ENCODE results near the gene WWTR1. TPM values are rescaled to one million over a fixed set of nuclear protein-coding genes. Genes with fewer than 3 reads are reported as not detected.

The WWTR1 gene
- total RNA-seq, 1 experiment from 2014 or later, result 36.4 TPM

DNA sequence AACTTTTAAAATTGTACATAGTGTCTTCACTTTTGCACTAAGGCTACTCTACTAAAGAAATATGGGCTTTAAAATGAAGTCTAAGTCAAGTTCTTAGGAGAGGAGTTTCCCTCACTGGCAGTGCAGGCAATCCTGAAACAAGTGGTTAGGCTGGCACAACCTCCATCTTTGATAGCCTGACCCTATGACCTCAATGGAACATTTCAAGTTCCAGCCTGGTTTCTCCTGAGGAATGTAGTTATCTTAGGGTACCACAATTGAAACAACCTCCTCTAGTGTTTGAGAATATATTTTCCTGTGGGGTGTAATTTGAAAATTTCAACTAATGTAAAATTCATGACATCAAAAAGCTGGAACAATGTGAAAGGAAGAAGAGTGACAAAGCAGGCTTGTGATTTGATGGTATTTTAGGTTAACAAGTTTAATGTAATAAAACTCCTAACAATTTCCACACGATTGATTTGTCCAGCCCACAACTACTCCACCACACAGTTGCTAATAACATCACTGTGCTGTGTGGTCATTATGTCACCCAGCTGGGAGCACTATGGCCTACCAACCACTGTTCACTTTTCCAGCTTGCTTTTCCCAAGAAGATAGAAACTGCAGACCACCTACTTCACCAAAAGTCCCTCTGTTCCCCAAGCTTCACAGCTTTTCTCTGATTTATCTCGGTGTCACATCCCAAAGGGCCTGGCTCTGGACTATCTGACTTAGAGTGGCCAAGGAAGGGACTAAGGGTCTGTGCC is 1.8 kb downstream of the WWTR1 start:
- DNase-seq (ENCODE audit: low read depth), result peak; percentile 69

DNA sequence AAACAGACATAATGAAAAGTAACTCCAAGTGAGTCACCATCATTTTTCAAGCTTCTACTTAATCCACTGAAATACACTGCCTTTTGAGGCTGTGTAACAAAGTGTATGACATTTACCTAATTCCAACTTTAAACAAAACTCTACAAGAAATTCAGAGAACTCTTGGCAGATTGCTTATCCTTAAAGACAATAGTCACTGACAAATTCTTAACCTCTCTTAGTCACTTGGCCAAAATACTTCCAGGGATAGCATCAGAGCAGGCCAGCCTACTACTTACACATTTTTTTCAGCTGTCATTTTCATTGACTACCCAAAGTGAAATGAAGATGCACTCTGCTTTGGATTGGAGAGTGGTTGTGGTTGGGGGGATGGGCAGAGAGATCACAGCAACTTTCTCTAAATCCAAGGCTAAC is 3.6 kb downstream of the WWTR1 start:
- DNase-seq (ENCODE audit: low read depth), result peak; percentile 90

DNA sequence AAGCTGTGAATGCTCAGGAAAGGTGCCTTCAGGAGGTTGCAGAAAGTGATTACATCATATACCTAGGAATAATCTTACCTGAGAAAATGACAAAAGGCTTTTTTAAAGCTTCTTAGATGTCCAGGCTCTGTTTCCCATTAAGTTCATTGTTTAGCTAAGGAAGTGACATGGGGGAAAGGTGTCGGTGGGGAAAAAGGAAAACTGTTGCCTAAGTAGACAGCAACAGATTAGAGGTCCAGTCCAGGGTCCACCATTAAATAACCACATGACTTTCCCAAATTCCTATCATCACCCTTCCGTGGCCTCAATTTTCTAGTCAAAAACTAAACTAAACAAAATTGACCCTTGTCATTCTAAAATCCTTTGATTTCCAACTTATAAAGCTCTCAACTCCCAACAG is 4.3 kb downstream of the WWTR1 start:
- no peak for DNase-seq (ENCODE audit: low read depth)

DNA sequence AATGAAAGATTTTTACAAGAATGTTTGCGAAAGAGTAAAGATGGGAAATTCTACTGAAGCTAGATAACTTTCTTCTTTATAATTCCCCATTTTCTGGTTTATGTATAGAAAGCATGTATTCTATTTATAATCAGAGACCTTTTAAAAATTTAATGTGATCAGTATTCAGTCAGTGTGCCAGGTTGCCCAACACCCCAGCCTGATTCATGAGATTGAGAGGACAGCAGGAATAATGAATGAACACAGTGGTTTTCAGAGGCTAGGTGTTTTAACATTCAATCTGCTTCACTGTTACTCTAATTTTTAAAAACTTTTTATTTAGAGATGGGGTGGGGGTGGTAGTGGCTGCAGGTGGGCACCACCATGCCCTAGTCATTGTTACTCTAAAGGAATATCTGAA is 4.7 kb downstream of the WWTR1 start:
- no peak for DNase-seq (ENCODE audit: low read depth)

DNA sequence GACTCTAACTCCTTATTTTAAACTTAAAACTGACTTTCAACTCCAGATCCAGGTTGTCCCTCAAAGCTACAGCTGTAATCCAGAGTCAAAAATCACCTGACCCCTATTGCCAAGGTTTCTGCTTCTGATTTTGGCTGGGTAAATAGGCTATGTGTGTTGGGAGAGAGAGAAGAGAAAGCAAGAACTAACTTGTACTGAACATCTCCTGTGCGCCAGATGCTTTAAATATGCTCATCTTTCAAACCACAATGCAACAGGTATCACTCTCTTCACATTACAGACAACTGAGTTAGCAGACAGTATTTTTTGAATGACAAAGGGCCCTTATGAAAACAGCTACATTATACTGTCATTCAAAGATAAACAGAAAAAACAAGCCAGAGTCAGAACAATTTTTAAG is 7.0 kb downstream of the WWTR1 start:
- DNase-seq (ENCODE audit: low read depth), result no peak

DNA sequence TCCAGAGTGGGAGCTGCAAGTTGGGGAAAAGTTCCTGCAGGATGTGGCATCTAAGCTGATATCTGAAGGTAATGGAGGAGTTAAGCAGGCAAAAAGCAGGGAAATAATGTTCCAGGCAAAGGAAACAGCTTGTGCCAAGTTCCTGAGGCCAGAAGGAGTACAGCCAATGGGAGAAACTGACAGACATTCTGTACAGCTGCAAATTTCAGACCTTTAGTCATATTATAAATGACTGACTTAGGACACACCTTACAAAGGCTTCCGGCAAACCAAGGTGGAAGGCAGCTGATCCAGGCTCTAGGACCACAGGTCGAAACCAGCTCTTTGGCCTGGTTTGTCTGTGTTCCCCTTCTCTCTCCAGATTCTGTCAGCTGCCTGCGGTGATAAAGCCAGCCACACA is 9.3 kb downstream of the WWTR1 start:
- DNase-seq (ENCODE audit: low read depth), result no peak

DNA sequence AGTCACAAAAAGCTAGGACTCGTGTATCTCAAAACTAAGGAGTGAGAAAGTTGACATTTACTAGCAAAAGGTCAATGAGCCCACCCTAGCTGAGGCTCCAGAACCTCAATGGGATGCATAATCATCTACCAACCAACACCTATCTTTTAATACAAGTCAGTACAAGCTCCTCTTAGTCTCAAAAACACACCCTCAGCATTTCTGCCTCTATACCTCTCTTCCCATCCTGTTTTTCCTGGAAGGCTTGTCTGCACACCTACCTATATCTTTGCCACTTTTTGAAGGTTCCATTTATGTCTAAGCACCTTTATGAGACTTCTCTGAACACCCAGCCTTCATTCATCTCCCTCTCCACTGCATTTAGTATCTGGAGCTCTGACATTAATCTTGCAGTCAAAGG is 10.0 kb downstream of the WWTR1 start:
- no peak for DNase-seq (ENCODE audit: low read depth)

DNA sequence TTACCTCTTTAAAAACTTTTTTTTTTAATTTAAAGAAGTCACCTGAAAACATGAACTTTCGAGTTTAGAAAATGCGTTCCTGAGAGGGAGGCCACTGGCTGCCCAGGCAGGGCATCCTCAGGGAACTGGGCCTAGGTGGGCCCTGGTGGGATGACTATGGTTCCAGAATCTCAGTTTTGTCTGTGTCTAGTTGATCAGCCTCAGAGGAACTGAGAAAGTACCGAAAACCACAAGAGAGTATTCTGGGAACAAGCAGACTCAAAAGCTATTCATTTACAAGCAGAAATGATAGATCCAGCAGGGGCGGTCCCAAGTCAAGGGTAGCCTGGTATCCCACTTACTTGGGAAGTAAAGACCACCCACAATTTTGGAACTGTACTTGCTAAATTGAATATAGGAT is 10.5 kb downstream of the WWTR1 start:
- no peak for DNase-seq (ENCODE audit: low read depth)

DNA sequence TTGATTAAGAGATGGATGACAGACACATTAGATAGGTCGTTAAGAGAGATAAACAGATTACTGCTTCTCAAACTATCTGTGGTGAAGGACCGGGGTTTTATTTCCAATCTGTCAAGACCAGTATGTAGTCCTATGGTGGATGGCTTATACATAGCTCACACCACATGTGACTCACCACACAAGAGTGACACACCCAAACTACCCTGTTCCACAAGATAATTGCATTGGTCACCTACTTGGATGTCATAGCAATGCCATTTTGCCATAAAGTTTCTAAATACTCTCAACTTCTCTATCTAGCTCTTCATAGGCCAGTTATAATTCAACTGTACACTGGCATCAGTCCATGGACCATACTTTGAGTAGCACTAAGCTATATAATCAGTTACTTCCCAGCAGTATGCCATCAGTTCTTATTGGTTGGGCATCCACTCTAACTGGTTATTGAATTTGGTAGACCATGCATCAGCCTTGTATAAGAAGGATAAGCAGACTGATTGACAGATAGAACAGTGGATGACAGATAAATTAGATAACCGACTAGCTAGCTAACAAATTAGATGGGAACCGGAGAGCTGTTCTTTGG is 11.6 kb downstream of the WWTR1 start:
- DNase-seq (ENCODE audit: low read depth), result peak; percentile 81

DNA sequence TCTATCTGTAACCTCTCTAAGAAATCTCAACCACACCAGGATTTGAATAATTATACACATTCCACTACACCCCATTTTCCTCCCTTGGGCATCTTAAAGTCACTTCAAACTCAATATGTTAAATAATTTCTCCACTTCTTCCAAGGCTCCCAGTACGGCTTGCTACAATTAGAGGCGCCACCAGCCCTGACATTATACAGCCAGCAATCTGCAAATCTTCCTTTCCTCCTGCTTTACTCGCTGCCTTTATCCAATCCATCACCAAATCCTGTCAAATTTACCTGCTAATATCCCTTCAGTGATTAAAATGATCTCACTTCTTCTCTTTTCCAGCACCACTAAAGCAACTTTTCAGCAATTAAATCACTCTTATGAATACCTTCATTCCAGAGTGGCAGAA is 13.9 kb downstream of the WWTR1 start:
- DNase-seq (ENCODE audit: low read depth), result no peak

DNA sequence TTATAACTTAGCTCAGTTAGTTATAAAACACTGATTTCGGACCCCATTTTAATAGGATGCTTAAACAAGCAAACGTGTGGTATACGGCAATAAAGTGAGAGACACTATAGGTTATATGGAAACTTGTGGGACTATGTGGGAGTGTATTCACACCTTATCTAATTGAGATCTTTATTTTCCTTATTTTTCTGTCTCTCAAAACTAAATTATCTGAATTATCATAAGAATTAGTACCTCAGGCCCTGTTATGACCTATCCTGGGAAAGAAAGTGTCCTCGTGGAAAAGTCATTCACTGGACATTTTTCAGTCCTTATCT is 14.4 kb downstream of the WWTR1 start:
- no peak for DNase-seq (ENCODE audit: low read depth)

DNA sequence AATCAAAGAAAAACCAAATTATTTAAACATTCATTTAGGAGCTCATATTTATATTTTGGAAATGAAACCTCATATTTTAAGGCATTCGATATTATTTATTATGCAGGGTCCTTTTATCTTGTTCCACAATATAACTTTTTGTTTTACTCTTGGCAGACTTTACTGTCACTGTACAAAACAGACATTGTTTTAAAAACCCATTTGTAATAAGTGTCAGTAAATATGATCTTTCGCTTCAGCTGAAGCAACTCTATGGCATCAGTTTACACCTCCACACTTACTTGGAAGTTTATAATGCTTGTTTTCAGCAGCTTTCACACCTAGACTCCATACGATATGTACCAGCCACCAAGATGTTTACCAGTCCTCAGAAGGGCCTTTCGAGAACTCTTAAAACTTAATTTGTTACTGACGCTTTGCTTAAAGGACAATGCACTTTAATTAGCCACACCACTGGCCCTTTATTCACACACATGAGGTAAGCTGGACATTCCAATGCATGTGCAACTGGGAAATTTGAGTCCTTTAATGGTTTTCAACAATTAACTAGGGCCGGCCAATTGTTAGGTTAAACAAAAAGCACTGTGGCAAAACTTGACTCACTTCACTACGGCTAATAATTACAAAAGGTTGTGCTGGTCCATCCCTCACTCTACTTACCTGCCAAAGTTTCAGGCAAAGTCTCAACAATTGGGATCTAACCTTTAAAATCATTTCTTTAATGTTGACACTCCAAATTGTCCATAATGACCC is 16.7 kb downstream of the WWTR1 start:
- no peak for DNase-seq (ENCODE audit: low read depth)

DNA sequence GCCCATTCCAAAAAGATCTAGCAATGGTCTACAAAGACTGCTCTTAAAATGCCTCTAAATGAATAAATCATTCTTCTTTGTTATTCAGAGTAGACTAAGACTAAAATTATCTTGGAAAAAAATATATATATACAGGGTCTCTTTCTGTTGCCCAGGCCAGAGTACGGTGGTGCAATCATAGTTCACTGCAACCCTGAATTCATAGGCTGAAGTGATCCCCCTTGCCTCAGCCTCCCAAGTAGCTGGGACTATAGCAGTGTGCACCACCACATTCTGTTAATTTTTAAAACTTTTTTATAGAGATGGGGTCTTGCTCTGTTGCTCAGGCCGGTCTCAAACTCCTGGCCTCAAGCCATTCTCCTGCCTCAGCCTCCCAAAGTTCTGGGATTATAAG is 18.7 kb downstream of the WWTR1 start:
- no peak for DNase-seq (ENCODE audit: low read depth)

DNA sequence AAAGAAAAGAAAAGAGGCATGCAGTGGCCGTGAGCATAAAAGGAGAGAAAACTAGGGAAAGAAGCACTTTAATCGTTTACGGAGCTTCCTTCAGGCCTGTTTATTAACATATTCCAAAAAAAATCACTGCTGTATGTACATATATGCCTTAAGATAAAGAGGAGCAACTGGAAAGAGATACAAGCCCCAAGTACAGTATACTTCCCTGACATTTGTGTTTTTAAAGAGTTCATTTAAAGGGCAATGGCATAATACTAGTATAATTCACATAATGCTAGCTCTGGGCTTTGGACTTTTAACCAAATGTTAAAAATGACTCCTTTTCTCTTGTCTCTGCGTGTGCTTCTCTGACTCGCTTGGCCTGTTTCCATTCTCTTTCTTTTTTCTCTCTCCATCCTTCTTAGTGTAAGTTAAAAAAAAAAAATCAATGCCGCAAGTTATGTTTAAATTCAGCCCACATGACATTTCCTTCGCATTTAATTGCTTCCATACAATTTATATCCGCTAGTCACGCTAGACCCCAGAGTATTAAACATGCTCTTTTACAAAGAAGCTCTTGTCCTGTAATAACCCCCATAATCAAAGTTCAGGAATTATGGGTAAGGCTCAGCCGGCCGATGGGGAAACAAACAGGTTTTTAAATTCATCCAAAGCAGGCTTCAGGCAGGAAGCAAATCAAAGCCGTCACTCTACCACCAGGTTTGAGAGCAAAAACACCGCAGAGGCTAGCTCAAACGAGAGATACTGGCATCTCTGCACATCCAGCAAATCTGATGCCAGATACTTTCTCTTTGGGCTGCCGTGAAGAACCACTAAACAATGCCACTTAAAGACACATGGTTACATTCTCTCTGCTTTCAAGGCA is 19.4 kb downstream of the WWTR1 start:
- DNase-seq (ENCODE audit: low read depth), result peak; percentile 75

DNA sequence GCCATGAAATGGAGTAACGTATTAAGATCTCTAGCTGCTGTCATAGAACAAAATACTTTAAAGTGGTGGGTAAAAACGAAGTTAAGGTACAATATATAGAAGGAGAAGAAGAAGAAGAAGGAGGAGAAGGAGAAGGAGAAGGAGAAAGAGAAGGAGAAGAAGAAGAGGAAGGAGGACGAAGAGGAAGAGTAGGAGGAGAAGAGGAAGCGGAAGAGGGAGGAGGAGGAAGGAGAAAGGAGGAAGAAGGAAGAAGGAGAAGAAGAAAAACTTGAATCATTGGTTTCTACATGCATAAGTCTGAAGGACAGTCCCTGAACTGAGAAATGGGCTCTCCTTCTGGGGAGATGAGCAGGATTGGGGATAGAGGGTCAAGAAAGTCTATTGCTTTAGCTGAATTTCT is 22.4 kb downstream of the WWTR1 start:
- no peak for DNase-seq (ENCODE audit: low read depth)

DNA sequence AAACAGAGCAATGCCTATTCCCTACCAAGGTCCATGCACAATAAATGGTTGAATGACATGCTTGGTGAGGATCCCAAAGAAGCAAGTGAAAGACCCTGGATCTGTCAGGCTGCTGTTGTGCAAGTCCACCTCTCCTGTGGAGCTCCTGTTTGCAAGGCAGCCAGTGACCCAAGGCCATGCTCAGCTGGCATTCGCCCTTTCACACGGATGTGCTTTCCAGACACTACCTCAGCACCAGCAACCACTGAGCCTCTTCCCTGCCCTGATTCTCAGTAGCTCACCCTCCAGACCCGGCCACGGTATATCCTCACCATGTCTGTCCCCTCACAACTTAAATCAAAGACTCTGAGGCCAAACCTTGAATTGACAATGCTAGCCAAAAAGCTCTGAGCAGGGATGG is 23.3 kb downstream of the WWTR1 start:
- no peak for DNase-seq (ENCODE audit: low read depth)

DNA sequence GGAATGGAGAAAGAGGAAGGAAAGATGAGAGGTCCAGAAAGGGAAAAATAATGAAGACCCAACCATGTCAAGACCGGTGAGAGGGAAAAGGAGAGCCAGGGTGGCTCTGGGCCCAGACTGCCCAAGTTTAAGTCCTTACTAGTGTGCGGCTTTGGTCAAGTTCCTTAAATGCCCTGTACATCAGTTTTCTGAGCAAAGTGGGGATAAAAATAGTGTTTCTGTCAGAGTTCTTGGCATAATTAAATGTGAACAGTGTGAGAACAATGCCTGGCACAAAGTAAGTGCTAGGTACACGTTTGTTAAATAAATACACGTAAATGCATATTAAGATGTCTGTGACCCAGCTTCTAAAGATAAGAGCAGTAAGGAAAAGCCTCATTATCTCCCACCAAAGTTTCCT is 23.8 kb downstream of the WWTR1 start:
- no peak for DNase-seq (ENCODE audit: low read depth)

DNA sequence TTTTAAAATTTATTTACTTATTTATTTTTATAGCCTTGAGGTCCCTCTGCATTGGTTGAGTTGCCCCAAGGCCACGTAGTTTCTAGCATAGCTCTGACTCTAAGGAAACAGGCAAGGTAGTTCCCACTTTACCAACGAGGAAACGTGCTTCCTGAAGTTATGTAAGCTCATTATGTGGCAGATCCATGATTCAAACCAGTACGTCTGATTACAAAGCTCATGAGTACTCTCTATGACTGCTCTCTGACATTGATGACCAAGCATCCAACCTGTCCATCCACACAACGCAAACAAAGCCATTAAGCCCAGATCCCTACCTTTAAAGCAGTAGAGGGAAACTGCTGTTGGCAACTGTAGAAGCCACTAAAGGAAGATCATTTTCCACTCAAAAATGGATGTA is 25.6 kb downstream of the WWTR1 start:
- no peak for DNase-seq (ENCODE audit: low read depth)

DNA sequence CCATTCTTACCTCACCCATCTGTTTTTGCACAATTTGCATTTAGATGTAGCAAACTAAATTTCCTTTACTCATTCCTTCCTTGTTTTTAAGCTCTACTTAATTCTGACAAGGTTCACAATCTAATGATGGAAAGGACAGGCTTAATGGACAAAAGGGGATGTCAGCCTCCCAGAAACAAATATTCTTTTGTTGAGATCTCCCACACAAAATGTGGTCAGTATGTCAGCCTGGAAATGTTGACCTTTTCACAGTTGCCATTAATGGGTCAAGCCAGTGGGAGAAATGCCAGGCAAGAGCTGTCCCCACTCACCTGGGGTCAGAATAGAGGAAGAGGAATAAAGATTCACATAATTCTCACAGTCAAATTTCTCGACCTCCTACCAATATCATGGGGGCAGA is 27.0 kb downstream of the WWTR1 start:
- no peak for DNase-seq (ENCODE audit: low read depth)

DNA sequence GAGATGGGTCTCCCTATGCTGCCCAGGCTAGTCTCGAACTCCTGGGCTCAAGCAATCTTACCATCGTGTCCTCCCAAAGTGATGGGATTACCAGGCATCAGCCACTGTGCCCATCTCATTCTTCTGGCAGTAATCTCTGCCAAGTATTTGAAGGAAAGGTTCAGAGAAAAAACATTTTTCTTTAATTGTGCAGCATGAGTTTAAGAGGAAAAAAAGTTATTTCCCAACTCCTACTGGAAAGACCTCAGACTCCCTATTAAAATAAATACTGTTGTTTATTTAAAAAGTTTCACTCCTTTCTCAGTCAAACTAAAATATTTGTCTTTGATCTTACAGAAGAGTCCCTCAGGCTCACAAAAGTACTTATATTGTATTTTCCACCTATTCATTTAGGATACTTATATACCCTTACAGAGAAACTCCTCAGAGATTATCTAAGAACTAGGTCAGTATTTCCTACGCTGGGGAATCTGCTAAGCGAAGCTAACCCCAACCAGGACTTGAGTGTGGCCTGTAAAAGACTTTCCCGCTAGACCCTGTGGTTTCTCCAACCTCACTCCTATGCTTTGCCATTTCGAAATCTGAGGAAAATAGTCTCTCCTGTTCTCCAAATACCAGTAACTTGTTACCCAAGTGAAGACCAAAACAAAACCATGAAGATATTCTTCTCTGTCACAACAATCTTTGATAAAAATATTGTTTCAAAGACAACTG is 28.7 kb downstream of the WWTR1 start:
- DNase-seq (ENCODE audit: low read depth), result peak; percentile 62

DNA sequence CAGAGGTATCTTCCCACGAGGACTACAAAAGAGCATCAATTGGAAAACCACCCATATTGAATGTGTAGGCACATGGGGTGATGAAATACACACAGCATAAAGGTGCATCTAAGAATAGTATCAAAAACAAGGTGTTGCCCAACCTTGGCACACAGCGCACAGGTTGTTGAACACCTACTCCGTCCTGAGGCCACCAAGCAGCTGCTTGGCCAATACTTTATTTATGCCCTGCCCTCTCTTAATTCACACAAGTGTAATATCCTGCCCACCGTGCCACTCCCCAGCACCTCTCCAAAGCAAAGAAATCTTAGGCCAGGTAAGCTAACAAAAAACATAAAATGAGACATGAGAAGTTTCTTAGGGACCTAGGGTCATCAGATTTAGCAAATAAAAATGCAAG is 31.2 kb downstream of the WWTR1 start:
- no peak for DNase-seq (ENCODE audit: low read depth)

DNA sequence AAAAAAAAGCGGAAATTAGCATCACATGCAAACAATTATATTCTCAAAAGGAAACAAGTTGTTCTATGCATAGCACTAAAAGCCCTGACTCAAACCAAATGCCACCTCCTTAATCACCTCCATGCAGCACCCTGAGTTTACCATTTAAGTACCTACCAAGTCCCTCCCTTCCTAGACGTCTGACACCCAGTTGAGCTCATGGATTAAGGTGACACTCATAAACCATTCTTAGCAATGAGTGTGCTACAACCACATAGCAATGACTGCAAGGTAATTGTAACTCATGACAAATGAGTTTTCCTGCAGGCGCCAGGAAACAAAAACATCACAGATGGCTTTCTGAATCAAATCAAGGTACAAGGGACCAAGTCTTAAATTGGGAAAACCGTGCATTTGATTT is 32.0 kb downstream of the WWTR1 start:
- peak; percentile 84 for DNase-seq (ENCODE audit: low read depth)
